Measurements from ENCODE around the gene CCDC59. TPM values are rescaled to one million over a fixed set of nuclear protein-coding genes. Genes with fewer than 3 reads are reported as not detected.

CCDC59 gene
- total RNA-seq (2011; cell fraction: chromatin; rRNA removed; ENCODE audit: low replicate concordance): 14.7 and 48.7 TPM in 2 replicates
- total RNA-seq (2011; cell fraction: nucleolus; rRNA removed): 6.7 and 7.0 TPM in 2 replicates
- 15.1 and 21.9 TPM in 2 replicates for total RNA-seq (2011; cell fraction: nucleoplasm; rRNA removed)
- total RNA-seq (2014; rRNA removed): 64.4 and 86.1 TPM in 2 replicates
- 119 and 142 TPM in 2 replicates for total RNA-seq (2014; rRNA removed; fragmentation: Illumina TruSeq; extraction: Trizol)
- total RNA-seq (2015; rRNA removed; fragmentation: Illumina TruSeq; extraction: Trizol): 127 and 139 TPM in 2 replicates
- 71.2 and 73.6 TPM in 2 replicates for total RNA-seq (2021)
- 28.7 and 34.0 TPM in 2 replicates for polyA plus RNA-seq (2011; rRNA removed)
- polyA plus RNA-seq (2011; cell fraction: cytosol; rRNA removed): 8.2 and 13.6 TPM in 2 replicates
- polyA plus RNA-seq (2011; cell fraction: nucleus; rRNA removed): 15.2 and 21.6 TPM in 2 replicates
- polyA plus RNA-seq (2012): 60.7 and 85.4 TPM in 2 replicates
- polyA plus RNA-seq (2014; fragmentation: Illumina TruSeq; extraction: Trizol): 150 and 186 TPM in 2 replicates
- 100 to 1,000 TPM; 101 to 134 TPM for polyA plus RNA-seq (2014; fragmentation: Nextera tagmentation; extraction: Ambion mirVana)
- 92.8 and 143 TPM in 2 replicates for polyA plus RNA-seq (2014; rRNA removed)
- 29.0 and 41.6 TPM in 2 replicates for polyA minus RNA-seq (2011; rRNA and poly(A)+ RNA removed)
- 11.2 and 23.4 TPM in 2 replicates for polyA minus RNA-seq (2011; cell fraction: cytosol; rRNA and poly(A)+ RNA removed)
- polyA minus RNA-seq (2011; cell fraction: nucleus; rRNA and poly(A)+ RNA removed): 24.1 and 58.4 TPM in 2 replicates
- percentile 97 among the genes with signal in this experiment for Bru-seq, nascent RNA
- BruChase-seq, experiment 1, labeled RNA remaining after a 2-hour chase: percentile 93 among the genes with signal in this experiment
- BruChase-seq, experiment 2, labeled RNA remaining after a 6-hour chase: percentile 93 among the genes with signal in this experiment
- long read RNA-seq, experiment 1, transcript CCDC59-201 (4 exons, 1,983 nt): major isoform, 81 of 152 reads
- long read RNA-seq, experiment 1, transcript CCDC59-203 (4 exons, 984 nt): minor isoform, 14 of 152 reads
- long read RNA-seq, experiment 1, partial matches to known transcripts: 42 of 152 reads
- long read RNA-seq, experiment 1, other reads (novel, unspliced or antisense): 9 of 152 reads
- long read RNA-seq, experiment 2, transcript CCDC59-204 (2 exons, 2,101 nt): minor isoform, 6 of 52 reads
- long read RNA-seq, experiment 2, transcript CCDC59-203 (4 exons, 984 nt): minor isoform, 6 of 52 reads
- long read RNA-seq, experiment 2, transcript CCDC59-201 (4 exons, 1,983 nt): major isoform, 31 of 52 reads
- long read RNA-seq, experiment 2, partial matches to known transcripts: 4 of 52 reads
- long read RNA-seq, experiment 2, other reads (novel, unspliced or antisense): 5 of 52 reads
- long read RNA-seq, experiment 3, transcript CCDC59-207 (2 exons, 600 nt): major isoform, 21 of 45 reads
- long read RNA-seq, experiment 3, transcript CCDC59-203 (4 exons, 984 nt): minor isoform, 5 of 45 reads
- long read RNA-seq, experiment 3, transcript CCDC59-201 (4 exons, 1,983 nt): minor isoform, 8 of 45 reads
- long read RNA-seq, experiment 3, partial matches to known transcripts: 6 of 45 reads
- long read RNA-seq, experiment 3, other reads (novel, unspliced or antisense): 1 of 45 reads

DNA sequence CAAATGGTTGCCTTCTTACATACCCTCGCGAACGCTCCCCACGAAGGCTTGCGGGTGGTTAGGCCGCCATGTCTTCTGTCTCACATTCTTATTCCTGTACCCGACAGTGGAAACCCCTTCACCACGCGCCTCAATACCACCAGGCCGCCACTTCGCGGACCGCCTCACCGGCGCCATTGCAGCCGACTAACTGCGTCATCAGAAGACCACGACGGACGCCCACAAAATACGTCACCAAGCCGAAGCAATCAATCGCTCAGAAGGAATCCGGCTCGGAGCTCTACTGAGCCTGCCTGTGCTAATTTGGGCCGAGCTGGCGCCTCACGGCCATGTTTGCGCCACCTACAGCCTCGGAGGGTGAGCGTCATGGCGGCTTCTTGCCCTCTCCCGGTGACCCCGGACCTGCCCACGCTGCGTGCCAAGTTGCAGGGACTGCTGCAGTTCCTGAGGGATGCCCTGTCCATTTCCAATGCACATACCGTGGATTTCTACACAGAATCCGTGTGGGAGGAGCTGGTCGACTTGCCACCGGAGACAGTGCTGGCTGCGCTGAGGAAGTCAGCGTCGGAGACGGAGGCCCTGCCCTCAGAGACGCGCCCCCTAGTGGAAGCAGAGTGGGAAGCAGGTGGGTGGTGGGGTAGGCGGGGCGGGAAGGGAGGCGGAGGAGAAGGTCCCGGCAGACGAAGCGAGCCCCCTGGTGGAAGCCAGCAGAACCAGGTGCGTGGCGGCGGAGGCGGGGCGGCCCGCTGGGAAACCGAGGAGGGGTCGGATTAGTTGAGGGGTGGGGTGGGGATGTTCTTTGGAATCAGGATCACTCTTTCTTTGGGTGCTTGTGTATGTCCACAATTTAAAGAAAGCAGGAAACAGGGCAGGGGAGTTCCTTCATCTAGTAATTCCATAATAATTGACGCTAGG lies at the start of gene CCDC59, which contains the start of gene METTL25:
Gene CCDC59 (minus strand): TSS at position 188 of the 915 bp plus-strand sequence. CDS start 11 bp downstream, at position 177.
Gene METTL25 (plus strand): TSS at position 330 of the 915 bp plus-strand sequence. CDS start 37 bp downstream, at position 367.
- H3K27me3 ChIP-seq (ENCODE audit: control insufficient read depth in 2 of 2, insufficient read depth in 2 of 2, low read length in 2 of 2): no peaks in the 10 kb centered on the region
- H3K79me2 ChIP-seq (ENCODE audit: control insufficient read depth, insufficient read depth, low read length): peaks cover 36% of the 10 kb centered on the region
- peak within 1 kb of the TSS; percentile 99 for H3K4me2 ChIP-seq (ENCODE audit: insufficient read depth, low read length)
- H3K27ac ChIP-seq (ENCODE audit: extremely low read depth, low read depth, low read length): peak within 1 kb of the TSS; percentile 100
- no peaks in the 10 kb centered on the region for H3K9me1 ChIP-seq (ENCODE audit: control insufficient read depth, insufficient read depth, low read length)
- intact Hi-C loops (cut with micrococcal nuclease): no loop called here
- CTCF ChIA-PET (ENCODE audit: low intra/inter-chr PET ratio): interaction anchor here (0.6 kb wide), 1 partner anchor 339 kb away, joined by 3 read pairs; no protein-coding TSS in a partner anchor
- H3K36me3 ChIP-seq (ENCODE audit: control insufficient read depth, insufficient read depth, low read length): peaks cover 36% of the 10 kb centered on the region
- peaks cover 0 to 3% of the 10 kb centered on the region in 2 experiments; a peak in 2 of 5 replicates for H3K4me1 ChIP-seq (replicated peaks in 1 of 2; ENCODE audit: control insufficient read depth in 2 of 2, insufficient read depth in 2 of 2, low read length in 2 of 2)
- H3K9ac ChIP-seq (ENCODE audit: insufficient read depth in 1 of 2, low read depth in 2 of 2, low read length in 2 of 2): peak within 1 kb of the TSS; percentile 98 to 100
- in situ Hi-C loops (cut with MboI): no loop called here
- peak; percentile 93 for FAIRE-seq
- peak; percentile 86 to 97 (median 87) for DNase-seq (ENCODE audit: extremely low read depth in 1 of 4, low spot score in 3 of 4)
- BruUV-seq (replicated peaks): no TSS peak
- H2AFZ ChIP-seq (ENCODE audit: low read depth, low read length): peak within 1 kb of the TSS; percentile 100
- no peaks in the 10 kb centered on the region for H3K9me3 ChIP-seq (replicated peaks; ENCODE audit: control insufficient read depth, insufficient read depth, low read depth, low read length)
- POLR2A ChIA-PET: interaction anchor here (0.6 to 1.3 kb wide), 6 partner anchors 9 to 478 kb away, joined by 3 to 6 read pairs (median 4); no protein-coding TSS in a partner anchor
- H3K4me3 ChIP-seq: peak within 1 kb of the TSS; percentile 95
- H4K20me1 ChIP-seq (replicated peaks; ENCODE audit: control insufficient read depth, insufficient read depth, low read length): no peaks in the 10 kb centered on the region; the same call in 1 of the 2 replicates
- under 1% methylated on average over 30 of the region's 61 CpGs for WGBS (ENCODE audit: insufficient coverage, low coverage, missing lambda C conversion rate)
- peak; percentile 95 for ATAC-seq
- TF ChIP-seq EP400 (IDR thresholded peaks at IDR 0.05): peak; percentile 97
- TF ChIP-seq BRCA1 (IDR thresholded peaks at IDR 0.05): no peak
- TF ChIP-seq BRCA1 (CRISPR knock-in tag; IDR thresholded peaks at IDR 0.05): no peak
- TF ChIP-seq ZNF584 (CRISPR knock-in tag; IDR thresholded peaks at IDR 0.05; ENCODE audit: low read depth): no peak
- TF ChIP-seq MTA3 (IDR thresholded peaks at IDR 0.05; ENCODE audit: borderline replicate concordance): peak; percentile 96; the same call in 1 of the 2 replicates
- no peak for TF ChIP-seq EWSR1 (IDR thresholded peaks at IDR 0.05; ENCODE audit: borderline replicate concordance, low read depth, partially characterized antibody)
- TF ChIP-seq NFIX (CRISPR knock-in tag; IDR thresholded peaks at IDR 0.05; ENCODE audit: low read depth): no peak
- TF ChIP-seq ZNF57 (CRISPR knock-in tag; IDR thresholded peaks at IDR 0.05): no peak
- no peak for TF ChIP-seq MEIS2 (IDR thresholded peaks at IDR 0.05; ENCODE audit: partially characterized antibody)
- TF ChIP-seq NR2F6 (CRISPR knock-in tag; IDR thresholded peaks at IDR 0.05): 0 out of 2 replicates have a peak, but pooled peaks have one; percentile 68
- TF ChIP-seq, protein P1, sequence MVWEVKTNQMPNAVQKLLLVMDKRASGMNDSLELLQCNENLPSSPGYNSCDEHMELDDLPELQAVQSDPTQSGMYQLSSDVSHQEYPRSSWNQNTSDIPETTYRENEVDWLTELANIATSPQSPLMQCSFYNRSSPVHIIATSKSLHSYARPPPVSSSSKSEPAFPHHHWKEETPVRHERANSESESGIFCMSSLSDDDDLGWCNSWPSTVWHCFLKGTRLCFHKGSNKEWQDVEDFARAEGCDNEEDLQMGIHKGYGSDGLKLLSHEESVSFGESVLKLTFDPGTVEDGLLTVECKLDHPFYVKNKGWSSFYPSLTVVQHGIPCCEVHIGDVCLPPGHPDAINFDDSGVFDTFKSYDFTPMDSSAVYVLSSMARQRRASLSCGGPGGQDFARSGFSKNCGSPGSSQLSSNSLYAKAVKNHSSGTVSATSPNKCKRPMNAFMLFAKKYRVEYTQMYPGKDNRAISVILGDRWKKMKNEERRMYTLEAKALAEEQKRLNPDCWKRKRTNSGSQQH (CRISPR knock-in tag; IDR thresholded peaks at IDR 0.05): no peak
- no peak for TF ChIP-seq ELK1 (CRISPR knock-in tag; IDR thresholded peaks at IDR 0.05)
